Astrocyte (in vitro differentiated cells and primary cell): ENCODE measurements around the gene KLRK1.

Experiments
- EZH2 ChIP-seq: IDR thresholded peaks from 2 replicates; pipeline ENCODE4 v1.6.1; 2012; ENCODE audit warnings: mild to moderate bottlenecking, low read length, inconsistent platforms; ENCODE audit not compliant: insufficient read depth
- TF ChIP-seq, protein P1 (sequence below): IDR thresholded peaks from 2 replicates; pipeline ENCODE4 v1.5.1; 2011; ENCODE audit warnings: low read depth, mild to moderate bottlenecking, inconsistent platforms, low read length, moderate library complexity; ENCODE audit not compliant: insufficient read depth

DNA sequence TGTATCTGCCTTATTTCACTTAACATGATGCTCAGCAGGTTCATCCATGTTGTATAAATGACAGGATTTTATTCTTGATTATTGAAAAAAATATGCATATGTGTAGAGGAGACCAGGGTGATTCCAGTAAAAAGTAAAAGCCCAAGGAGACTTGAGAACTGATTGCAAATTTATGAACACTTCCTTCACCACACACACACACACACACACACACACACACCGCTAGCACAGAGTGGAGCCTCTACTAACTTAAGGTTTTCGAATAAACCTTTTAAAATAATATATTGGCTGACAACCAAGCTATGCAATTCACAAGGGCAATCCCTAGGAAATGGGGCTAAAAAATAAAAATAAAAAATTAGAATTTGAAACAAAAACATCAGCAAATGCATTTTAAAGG, 8.3 kb upstream of the KLRK1 start:
- TF ChIP-seq, protein P1, sequence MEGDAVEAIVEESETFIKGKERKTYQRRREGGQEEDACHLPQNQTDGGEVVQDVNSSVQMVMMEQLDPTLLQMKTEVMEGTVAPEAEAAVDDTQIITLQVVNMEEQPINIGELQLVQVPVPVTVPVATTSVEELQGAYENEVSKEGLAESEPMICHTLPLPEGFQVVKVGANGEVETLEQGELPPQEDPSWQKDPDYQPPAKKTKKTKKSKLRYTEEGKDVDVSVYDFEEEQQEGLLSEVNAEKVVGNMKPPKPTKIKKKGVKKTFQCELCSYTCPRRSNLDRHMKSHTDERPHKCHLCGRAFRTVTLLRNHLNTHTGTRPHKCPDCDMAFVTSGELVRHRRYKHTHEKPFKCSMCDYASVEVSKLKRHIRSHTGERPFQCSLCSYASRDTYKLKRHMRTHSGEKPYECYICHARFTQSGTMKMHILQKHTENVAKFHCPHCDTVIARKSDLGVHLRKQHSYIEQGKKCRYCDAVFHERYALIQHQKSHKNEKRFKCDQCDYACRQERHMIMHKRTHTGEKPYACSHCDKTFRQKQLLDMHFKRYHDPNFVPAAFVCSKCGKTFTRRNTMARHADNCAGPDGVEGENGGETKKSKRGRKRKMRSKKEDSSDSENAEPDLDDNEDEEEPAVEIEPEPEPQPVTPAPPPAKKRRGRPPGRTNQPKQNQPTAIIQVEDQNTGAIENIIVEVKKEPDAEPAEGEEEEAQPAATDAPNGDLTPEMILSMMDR, result no peak
- no peak for TF ChIP-seq EZH2
